Measurements from ENCODE around the gene CFAP99.

The CFAP99 gene

GRCh38 chr4:2462218-2462991 is 43.6 kb downstream of the CFAP99 start:
- TF ChIP-seq, protein P1, sequence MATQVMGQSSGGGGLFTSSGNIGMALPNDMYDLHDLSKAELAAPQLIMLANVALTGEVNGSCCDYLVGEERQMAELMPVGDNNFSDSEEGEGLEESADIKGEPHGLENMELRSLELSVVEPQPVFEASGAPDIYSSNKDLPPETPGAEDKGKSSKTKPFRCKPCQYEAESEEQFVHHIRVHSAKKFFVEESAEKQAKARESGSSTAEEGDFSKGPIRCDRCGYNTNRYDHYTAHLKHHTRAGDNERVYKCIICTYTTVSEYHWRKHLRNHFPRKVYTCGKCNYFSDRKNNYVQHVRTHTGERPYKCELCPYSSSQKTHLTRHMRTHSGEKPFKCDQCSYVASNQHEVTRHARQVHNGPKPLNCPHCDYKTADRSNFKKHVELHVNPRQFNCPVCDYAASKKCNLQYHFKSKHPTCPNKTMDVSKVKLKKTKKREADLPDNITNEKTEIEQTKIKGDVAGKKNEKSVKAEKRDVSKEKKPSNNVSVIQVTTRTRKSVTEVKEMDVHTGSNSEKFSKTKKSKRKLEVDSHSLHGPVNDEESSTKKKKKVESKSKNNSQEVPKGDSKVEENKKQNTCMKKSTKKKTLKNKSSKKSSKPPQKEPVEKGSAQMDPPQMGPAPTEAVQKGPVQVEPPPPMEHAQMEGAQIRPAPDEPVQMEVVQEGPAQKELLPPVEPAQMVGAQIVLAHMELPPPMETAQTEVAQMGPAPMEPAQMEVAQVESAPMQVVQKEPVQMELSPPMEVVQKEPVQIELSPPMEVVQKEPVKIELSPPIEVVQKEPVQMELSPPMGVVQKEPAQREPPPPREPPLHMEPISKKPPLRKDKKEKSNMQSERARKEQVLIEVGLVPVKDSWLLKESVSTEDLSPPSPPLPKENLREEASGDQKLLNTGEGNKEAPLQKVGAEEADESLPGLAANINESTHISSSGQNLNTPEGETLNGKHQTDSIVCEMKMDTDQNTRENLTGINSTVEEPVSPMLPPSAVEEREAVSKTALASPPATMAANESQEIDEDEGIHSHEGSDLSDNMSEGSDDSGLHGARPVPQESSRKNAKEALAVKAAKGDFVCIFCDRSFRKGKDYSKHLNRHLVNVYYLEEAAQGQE (IDR thresholded peaks at IDR 0.05; ENCODE audit: insufficient read depth in 1 of 2, low read depth in 2 of 2, low read length in 2 of 2): no peak
- TF ChIP-seq POLR2AphosphoS5 (IDR thresholded peaks at IDR 0.05; ENCODE audit: low read depth, low read length): no peak
- TF ChIP-seq TAF1 (IDR thresholded peaks at IDR 0.05; ENCODE audit: borderline replicate concordance, insufficient read depth, low read length): no peak
- no peak for TF ChIP-seq SIN3A (IDR thresholded peaks at IDR 0.05; ENCODE audit: borderline replicate concordance, insufficient read depth, low read length)
- TF ChIP-seq FOXP2 (optimal IDR thresholded peaks at IDR 0.05; ENCODE audit: borderline replicate concordance, extremely low read depth, extremely low read length, insufficient read depth): no peak

GRCh38 chr4:2462992-2463762 is 44.4 kb downstream of the CFAP99 start:
- TF ChIP-seq, protein P1 (IDR thresholded peaks at IDR 0.05; ENCODE audit: insufficient read depth in 1 of 2, low read depth in 2 of 2, low read length in 2 of 2): no peak
- TF ChIP-seq FOXP2 (optimal IDR thresholded peaks at IDR 0.05; ENCODE audit: borderline replicate concordance, extremely low read depth, extremely low read length, insufficient read depth) (no peak), TAF1 (IDR thresholded peaks at IDR 0.05; ENCODE audit: borderline replicate concordance, insufficient read depth, low read length) (no peak)

DNA sequence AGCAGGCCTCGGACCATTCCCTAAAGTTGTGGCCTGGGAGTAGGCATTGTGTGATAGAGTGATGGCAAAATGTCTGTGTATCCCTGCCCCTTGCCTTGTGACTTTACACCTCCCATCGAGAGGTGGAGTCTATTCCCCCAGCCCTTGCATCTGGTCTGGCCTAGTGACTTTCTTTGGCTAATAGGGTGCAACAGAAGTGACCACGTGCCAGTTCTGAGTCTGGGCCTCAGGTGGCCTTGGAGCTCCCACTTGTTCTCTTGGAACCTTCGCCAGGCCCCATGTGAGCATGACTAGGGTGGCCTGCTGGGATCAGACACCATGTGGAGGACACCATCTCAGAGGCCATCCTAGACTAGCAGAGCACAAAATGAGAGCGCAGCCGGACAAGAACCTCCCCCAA is 46.3 kb downstream of the CFAP99 start:
- TF ChIP-seq, protein P1 (IDR thresholded peaks at IDR 0.05; ENCODE audit: insufficient read depth in 1 of 2, low read depth in 2 of 2, low read length in 2 of 2): no peak

DNA sequence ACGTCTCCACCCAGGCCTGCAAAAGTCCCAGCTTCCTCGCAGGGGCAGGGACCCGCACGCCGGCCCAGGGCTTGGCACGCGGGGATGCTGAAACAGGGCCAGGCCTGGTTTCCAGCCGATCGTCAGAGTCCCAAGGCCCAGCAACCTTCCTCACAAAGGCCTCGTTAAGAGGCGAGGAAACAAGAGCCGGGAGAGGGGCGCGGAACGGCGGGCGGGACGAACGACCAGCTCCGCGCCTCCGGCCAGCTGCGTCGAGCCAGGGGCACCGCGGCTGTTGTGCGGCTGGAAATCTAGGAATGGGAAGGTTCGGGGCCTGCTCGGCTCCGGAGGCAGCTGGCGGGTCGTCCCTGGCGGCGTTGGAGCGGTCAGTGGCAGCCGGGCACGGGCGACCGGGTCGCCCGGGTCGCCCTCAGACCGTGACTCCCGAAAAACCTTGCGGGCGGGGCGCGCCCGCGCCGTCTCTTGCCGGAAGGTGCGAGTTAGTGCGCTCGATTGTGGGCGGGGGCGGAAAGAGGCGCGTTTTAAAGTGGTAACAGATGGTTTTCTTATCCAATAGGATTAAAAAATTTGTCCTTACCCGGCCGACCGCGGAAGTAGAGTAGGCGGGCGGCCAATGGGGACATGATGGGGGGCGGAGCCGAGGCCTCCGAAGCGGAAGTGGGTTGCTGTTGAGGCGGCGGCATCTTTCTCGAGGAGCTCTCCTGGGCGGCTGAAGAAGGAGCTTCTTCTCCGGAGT is 49.9 kb downstream of the CFAP99 start, which contains the start of gene RNF4:
TSS of gene RNF4 (plus strand) at position 651 of the 736 bp plus-strand sequence. CDS start 21,388 bp downstream, outside the sequence.
- peak; percentile 91; the same call in 1 of the 2 replicates for TF ChIP-seq TAF1 (IDR thresholded peaks at IDR 0.05; ENCODE audit: borderline replicate concordance, insufficient read depth, low read length)
- TF ChIP-seq, protein P1 (IDR thresholded peaks at IDR 0.05; ENCODE audit: insufficient read depth in 1 of 2, low read depth in 2 of 2, low read length in 2 of 2): no peak
- 0 out of 2 replicates have a peak, but pooled peaks have one; percentile 11 for TF ChIP-seq SIN3A (IDR thresholded peaks at IDR 0.05; ENCODE audit: borderline replicate concordance, insufficient read depth, low read length)
- TF ChIP-seq FOXP2 (optimal IDR thresholded peaks at IDR 0.05; ENCODE audit: borderline replicate concordance, extremely low read depth, extremely low read length, insufficient read depth): no peak
- peak; percentile 75 for TF ChIP-seq POLR2AphosphoS5 (IDR thresholded peaks at IDR 0.05; ENCODE audit: low read depth, low read length)
